Activated naive CD4-positive, alpha-beta T cell treated with anti-CD3 and anti-CD28 coated beads, Interleukin-2, amount 50 U/mL, for 72 hours (primary cell): Measurements from ENCODE around the gene TBRG1. TPM values are rescaled to one million over a fixed set of nuclear protein-coding genes. Genes with fewer than 3 reads are reported as not detected.
"Not testable (repeated sequence)": the region's sequence is repeated elsewhere in the genome, so short reads cannot be mapped to it uniquely, and the experiment has no call there.

Source experiments
- ATAC-seq, 2 donors: fragments of 150-1000 bp; cut with Tn5 transposase; 2 replicates each; pipeline ENCODE4 v1.10.0; 2021; ENCODE audit warnings: mild to moderate bottlenecking in 2 of 2, moderate library complexity in 2 of 2
- DNase-seq, 2 donors: peaks; one replicate each; pipeline ENCODE4 v3.0.0; 2021 to 2022; ENCODE audit warnings: low spot score in 2 of 2
- H3K27ac Mint-ChIP-seq, 2 donors: one replicate each; pipeline ENCODE4 v1.8.0; 2022; ENCODE audit warnings: mild to moderate bottlenecking in 2 of 2, mixed read lengths in 2 of 2
- H3K36me3 Mint-ChIP-seq, 2 donors: one replicate each; pipeline ENCODE4 v1.8.0; 2022; ENCODE audit warnings: mixed read lengths in 2 of 2
- H3K9me3 Mint-ChIP-seq, 2 donors: one replicate each; pipeline ENCODE4 v1.8.0; 2022; ENCODE audit warnings: mixed read lengths in 2 of 2
- total RNA-seq, 2 donors: library from RNA; stranded (reverse); gene quantifications; one replicate each; pipeline ENCODE4 v1.2.3, GENCODE V29; 2022

TBRG1 gene
- total RNA-seq, result 10 to 100 TPM; 29.4 to 33.2 TPM

GRCh38 chr11:124622531-124623451 lies at the start of gene TBRG1:
Gene TBRG1 (plus strand): TSS chr11:124622864. CDS start chr11:124623084, 220 bp downstream.
- ATAC-seq (peak; percentile 99 to 100), DNase-seq (peak; percentile 71 to 86)
- Mint-ChIP-seq H3K27ac (peak within 1 kb of the TSS; percentile 98 to 99), H3K36me3 (peaks cover 15 to 24% of the 10 kb centered on the region in 2 donors), H3K9me3 (no peaks in the 10 kb centered on the region)

DNA sequence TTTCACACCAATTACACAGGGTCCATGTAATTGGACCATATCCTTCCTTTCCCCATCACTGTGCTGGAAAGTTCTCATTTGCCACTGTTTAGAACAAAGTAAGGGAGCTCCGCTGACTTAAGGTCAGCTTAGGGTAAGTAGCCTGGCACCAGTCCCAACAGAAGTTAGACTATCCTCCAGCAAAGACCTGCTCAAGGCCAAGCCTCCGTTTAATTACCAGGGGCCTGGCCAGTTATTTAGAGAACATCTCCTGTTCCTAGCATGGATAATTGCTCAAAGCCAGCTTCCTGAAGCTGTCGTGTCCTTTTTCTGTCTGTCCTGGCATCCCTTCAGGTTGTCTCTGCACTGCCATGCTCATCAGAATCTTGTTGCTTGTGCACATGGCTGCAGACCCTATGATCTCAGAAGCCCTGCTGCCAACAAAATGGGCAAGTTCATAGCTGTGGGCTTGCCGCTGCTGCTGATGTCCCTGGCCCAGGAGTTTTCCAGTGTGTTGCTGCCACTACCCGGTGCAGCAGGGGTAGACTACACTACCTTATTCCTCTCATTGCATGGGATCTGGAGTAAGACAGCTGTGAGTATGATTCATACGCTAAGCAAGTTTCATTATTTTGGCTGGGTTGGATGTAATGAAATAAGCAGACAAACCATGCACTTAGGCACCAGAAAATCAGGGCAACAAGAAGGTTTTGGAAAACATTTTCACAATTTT lies 44.8 kb upstream of the TBRG1 start:
- ATAC-seq, result no peak
- DNase-seq, result no peak
- Mint-ChIP-seq H3K36me3 (no peaks in the 10 kb centered on the region), H3K27ac (no peak overlapping the region), H3K9me3 (no peaks in the 10 kb centered on the region)

- no peaks in the 10 kb centered on the region for H3K9me3 Mint-ChIP-seq
- ATAC-seq (no peak), DNase-seq (no peak)
- no peaks in the 10 kb centered on the region for H3K36me3 Mint-ChIP-seq
- no peak overlapping the region for H3K27ac Mint-ChIP-seq
Measured at GRCh38 chr11:124578761-124579160, 43.9 kb upstream of the TBRG1 start.

DNA sequence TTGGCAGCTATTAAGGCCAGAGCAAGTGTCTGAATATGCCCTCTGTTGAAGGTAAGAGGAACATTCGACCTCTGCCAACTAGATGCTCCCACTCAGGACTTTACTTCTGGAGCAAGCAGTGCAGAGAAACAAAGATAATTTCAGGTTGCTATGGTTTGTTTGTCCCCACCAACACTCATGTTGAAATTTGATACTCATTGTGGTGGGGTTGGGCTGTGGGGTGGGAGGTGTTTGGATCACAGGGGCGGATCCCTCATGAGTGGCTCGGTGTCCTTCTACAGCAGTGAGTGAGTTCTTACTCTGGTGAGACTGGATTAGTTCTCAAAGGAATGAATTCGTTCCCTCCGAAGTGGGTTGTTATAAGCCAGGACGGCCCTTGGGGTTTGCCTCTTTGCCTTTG lies 40.8 kb upstream of the TBRG1 start:
- DNase-seq, result no peak
- no peak overlapping the region for H3K27ac Mint-ChIP-seq
- H3K9me3 Mint-ChIP-seq, result no peaks in the 10 kb centered on the region
- no peak for ATAC-seq
- H3K36me3 Mint-ChIP-seq, result no peaks in the 10 kb centered on the region

DNA sequence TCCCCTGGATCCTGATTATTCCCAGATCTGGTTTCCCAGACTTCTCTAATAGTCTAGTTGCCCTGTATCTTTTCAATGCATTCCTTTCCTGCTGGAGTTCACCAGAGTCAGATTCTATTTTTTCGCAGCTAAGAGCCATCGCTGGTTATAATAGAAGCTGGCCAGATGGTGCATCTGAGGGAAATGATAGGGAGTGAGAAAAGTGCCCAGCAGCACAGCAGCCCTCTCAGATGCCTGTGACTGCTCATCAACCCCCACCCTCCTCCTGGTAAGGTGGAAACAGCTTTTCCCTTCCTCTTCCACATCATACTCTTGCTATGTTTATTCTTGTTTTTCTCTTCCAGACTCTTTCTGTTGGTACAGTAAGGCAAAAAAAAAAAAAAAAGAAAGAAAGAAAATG lies 40.1 kb upstream of the TBRG1 start:
- no peak overlapping the region for H3K27ac Mint-ChIP-seq
- no peaks in the 10 kb centered on the region for H3K9me3 Mint-ChIP-seq
- ATAC-seq (no peak), DNase-seq (no peak)
- no peaks in the 10 kb centered on the region for H3K36me3 Mint-ChIP-seq

GRCh38 chr11:124583781-124584180 lies 38.9 kb upstream of the TBRG1 start:
- Mint-ChIP-seq H3K36me3 (no peaks in the 10 kb centered on the region), H3K27ac (no peak overlapping the region), H3K9me3 (no peaks in the 10 kb centered on the region)
- ATAC-seq (no peak), DNase-seq (no peak)

GRCh38 chr11:124584681-124585372 lies 37.8 kb upstream of the TBRG1 start:
- no peaks in the 10 kb centered on the region for H3K9me3 Mint-ChIP-seq
- H3K27ac Mint-ChIP-seq, result no peak overlapping the region
- ATAC-seq, result no peak
- H3K36me3 Mint-ChIP-seq, result no peaks in the 10 kb centered on the region
- no peak for DNase-seq

- ATAC-seq, result peak in 1 of 2 donors; percentile 51
- Mint-ChIP-seq H3K36me3 (no peaks in the 10 kb centered on the region), H3K9me3 (no peaks in the 10 kb centered on the region), H3K27ac (no peak overlapping the region)
- DNase-seq, result peak in 1 of 2 donors; percentile 48
Measured at GRCh38 chr11:124586238-124586860, 36.3 kb upstream of the TBRG1 start.

DNA sequence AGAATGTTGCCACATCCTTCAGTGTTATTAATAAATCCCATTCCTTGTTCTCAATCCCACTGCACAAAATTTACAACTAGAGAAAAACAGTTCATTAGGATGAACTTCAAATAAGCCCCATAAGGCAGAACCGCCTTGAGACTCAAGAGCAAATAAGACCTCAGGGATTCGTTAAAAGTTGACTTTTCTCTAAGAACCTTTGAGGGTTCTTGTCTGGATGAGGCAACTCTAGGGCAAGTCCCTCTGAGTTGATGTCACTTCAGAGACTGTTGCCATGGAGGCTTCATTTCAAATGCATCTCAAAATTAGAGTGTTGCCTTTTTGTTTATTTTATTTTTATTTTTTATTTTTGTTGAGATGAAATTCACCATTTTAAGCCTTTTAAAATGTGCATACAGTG lies 31.2 kb upstream of the TBRG1 start:
- Mint-ChIP-seq H3K27ac (no peak overlapping the region), H3K36me3 (no peaks in the 10 kb centered on the region), H3K9me3 (no peaks in the 10 kb centered on the region)
- ATAC-seq, result no peak
- no peak for DNase-seq

GRCh38 chr11:124592627-124593026 lies 30.0 kb upstream of the TBRG1 start:
- no peaks in the 10 kb centered on the region for H3K9me3 Mint-ChIP-seq
- no peaks in the 10 kb centered on the region for H3K36me3 Mint-ChIP-seq
- no peak for DNase-seq
- H3K27ac Mint-ChIP-seq, result no peak overlapping the region
- no peak for ATAC-seq

DNA sequence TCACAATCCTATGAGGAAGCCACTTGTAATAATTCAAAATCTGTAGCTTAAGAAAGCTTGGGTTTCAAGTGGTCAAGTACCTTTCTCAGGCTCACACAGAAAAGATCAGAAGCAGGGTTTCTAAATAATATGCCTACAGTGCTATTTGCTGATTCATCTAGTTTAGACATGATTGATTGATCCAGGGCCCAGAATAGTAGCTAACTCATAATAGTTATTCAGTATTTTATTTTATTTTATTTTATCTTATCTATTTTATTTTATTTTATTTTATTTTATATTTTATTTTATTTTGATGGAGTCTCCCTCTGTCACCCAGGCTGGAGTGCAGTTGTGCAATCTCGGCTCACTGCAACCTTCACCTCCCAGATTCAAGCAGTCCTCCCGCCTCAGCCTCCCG lies 27.4 kb upstream of the TBRG1 start:
- DNase-seq, result no peak
- Mint-ChIP-seq H3K9me3 (no peaks in the 10 kb centered on the region), H3K27ac (no peak overlapping the region), H3K36me3 (no peaks in the 10 kb centered on the region)
- no peak for ATAC-seq

GRCh38 chr11:124597626-124598025 lies 25.0 kb upstream of the TBRG1 start:
- ATAC-seq (no peak), DNase-seq (no peak)
- no peaks in the 10 kb centered on the region for H3K36me3 Mint-ChIP-seq
- no peaks in the 10 kb centered on the region for H3K9me3 Mint-ChIP-seq
- no peak overlapping the region for H3K27ac Mint-ChIP-seq

DNA sequence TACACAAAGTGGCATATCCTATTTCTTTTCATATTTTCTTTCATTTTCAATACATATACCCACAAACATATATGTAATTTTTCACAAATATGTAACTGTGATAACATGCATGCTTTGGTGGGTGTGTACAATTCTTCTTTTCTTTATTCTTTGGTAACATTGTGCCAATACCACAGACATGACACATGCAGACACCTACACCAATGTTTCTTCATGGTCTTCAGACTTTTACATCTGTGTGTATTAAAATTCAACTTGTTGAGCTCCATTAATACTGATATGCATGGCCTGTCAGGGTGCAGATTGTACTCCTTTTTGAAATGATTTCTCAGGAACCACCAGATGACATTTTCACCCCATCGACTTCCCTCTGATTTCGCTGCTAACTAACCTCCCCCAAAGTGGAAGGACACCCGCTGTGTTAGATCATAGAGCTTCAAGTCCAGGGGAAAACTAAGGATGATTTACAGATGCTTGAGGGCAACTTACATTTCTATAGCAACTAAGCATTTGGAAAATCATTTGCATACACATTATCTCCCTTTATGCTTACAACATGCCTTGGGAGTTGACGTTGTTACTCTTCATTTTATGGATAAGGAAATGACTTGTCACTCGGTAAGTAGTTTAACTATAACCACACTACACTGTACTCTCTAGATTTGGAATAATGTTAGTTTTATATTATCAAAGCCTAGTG lies 21.9 kb upstream of the TBRG1 start:
- H3K36me3 Mint-ChIP-seq, result no peaks in the 10 kb centered on the region
- H3K27ac Mint-ChIP-seq, result no peak overlapping the region
- no peak for DNase-seq
- no peaks in the 10 kb centered on the region for H3K9me3 Mint-ChIP-seq
- ATAC-seq, result no peak

GRCh38 chr11:124602193-124602592 lies 20.5 kb upstream of the TBRG1 start:
- ATAC-seq, result peak in 1 of 2 donors; percentile 89

GRCh38 chr11:124602723-124603122 lies 19.9 kb upstream of the TBRG1 start:
- not testable (repeated sequence) for H3K36me3 Mint-ChIP-seq, ATAC-seq, H3K9me3 Mint-ChIP-seq, H3K27ac Mint-ChIP-seq, DNase-seq

More at GRCh38 chr11:124602193-124602592, 20.5 kb upstream of the TBRG1 start:
- H3K36me3 Mint-ChIP-seq, result no peaks in the 10 kb centered on the region
- no peaks in the 10 kb centered on the region for H3K9me3 Mint-ChIP-seq
- no peak overlapping the region for H3K27ac Mint-ChIP-seq
- no peak for DNase-seq

DNA sequence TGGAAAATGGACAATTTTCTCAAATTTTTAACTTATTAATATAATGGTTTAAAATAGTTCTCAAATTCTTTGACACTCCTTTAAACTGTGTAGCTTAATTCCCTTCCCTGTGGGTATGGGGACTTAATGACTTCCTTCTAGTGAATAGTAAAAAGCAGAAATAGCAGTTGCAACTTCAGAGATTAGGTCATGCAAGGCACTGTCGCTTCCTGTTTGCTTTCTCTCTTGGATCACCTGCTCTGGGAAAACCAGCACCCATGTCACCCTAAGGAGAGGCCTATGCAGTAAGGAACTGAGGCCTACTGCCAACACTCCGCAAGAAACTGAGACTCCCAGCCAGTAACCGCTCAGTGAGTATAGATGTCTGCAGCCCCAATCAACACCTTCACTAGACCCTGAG lies 16.9 kb upstream of the TBRG1 start:
- Mint-ChIP-seq H3K27ac (no peak overlapping the region), H3K36me3 (no peaks in the 10 kb centered on the region), H3K9me3 (no peaks in the 10 kb centered on the region)
- DNase-seq (no peak), ATAC-seq (no peak)
